NCI-H1105 (cell line): ENCODE measurements around the gene TMED5.
"Not testable (repeated sequence)": the region's sequence is repeated elsewhere in the genome, so short reads cannot be mapped to it uniquely, and the experiment has no call there.

Experiments
- DNase-seq: peaks from one replicate; lab custom pipeline; 2025; lab: John Stamatoyannopoulos, UW

Gene TMED5

GRCh38 chr1:93171549-93172034 is 8.6 kb downstream of the TMED5 start:
- DNase-seq = no peak

- DNase-seq = not testable (repeated sequence)
These were observed 10.0 kb downstream of the TMED5 start for GRCh38 chr1:93170141-93170678.

GRCh38 chr1:93167006-93167405 is 13.2 kb downstream of the TMED5 start:
- no peak for DNase-seq

GRCh38 chr1:93165895-93166294 is 14.3 kb downstream of the TMED5 start:
- not testable (repeated sequence) for DNase-seq

GRCh38 chr1:93164816-93165215 is 15.4 kb downstream of the TMED5 start:
- no peak for DNase-seq

GRCh38 chr1:93163314-93163713 is 16.9 kb downstream of the TMED5 start:
- not testable (repeated sequence) for DNase-seq

GRCh38 chr1:93159337-93159736 is 20.9 kb downstream of the TMED5 start:
- no peak for DNase-seq

- DNase-seq = no peak
These were observed 24.9 kb downstream of the TMED5 start for GRCh38 chr1:93155335-93155734.

- DNase-seq = no peak
These were observed 25.3 kb downstream of the TMED5 start for GRCh38 chr1:93154898-93155297.

GRCh38 chr1:93152835-93153234 is 27.4 kb downstream of the TMED5 start:
- DNase-seq = no peak

GRCh38 chr1:93151474-93151873 is 28.7 kb downstream of the TMED5 start:
- no peak for DNase-seq

- no peak for DNase-seq
These were observed 29.5 kb downstream of the TMED5 start for GRCh38 chr1:93150729-93151128.

- DNase-seq = no peak
These were observed 32.2 kb downstream of the TMED5 start for GRCh38 chr1:93148001-93148400.

GRCh38 chr1:93143769-93144168 is 36.4 kb downstream of the TMED5 start:
- DNase-seq = no peak

- DNase-seq = no peak
These were observed 37.1 kb downstream of the TMED5 start for GRCh38 chr1:93143136-93143535.

- no peak for DNase-seq
These were observed 38.1 kb downstream of the TMED5 start for GRCh38 chr1:93142161-93142560.

GRCh38 chr1:93140106-93140505 is 40.1 kb downstream of the TMED5 start:
- DNase-seq = no peak

GRCh38 chr1:93137604-93138292 is 42.5 kb downstream of the TMED5 start:
- DNase-seq = no peak

GRCh38 chr1:93136445-93136844 is 43.8 kb downstream of the TMED5 start:
- DNase-seq = no peak

- DNase-seq = no peak
These were observed 47.6 kb downstream of the TMED5 start for GRCh38 chr1:93132638-93133037.

GRCh38 chr1:93129507-93130099 is 50.6 kb downstream of the TMED5 start:
- no peak for DNase-seq

- no peak for DNase-seq
These were observed 55.5 kb downstream of the TMED5 start for GRCh38 chr1:93124556-93125355.
